IMR-90 (cell line): ENCODE measurements around the gene AIP. TPM values are rescaled to one million over a fixed set of nuclear protein-coding genes. Genes with fewer than 3 reads are reported as not detected.

ENCODE experiments used
- ATAC-seq: fragments of 200-7000 bp; cut with Tn5 transposase; 2 replicates; pipeline ENCODE4 v1.9.1; 2020; ENCODE audit warnings: low read depth, mild to moderate bottlenecking, moderate library complexity
- BruUV-seq: library from RNA; stranded (reverse); fragments of 400-500 nt; replicated peaks from 2 replicates; lab custom pipeline; 2021; lab: Mats Ljungman, UMichigan
- CTCF ChIA-PET: fragments of 300-600 bp; formaldehyde crosslinking; extraction: SDS; loops from one replicate; lab custom pipeline; 2021; ENCODE audit warnings: antibody characterized with exemption; lab: Yijun Ruan, JAX
- POLR2A ChIA-PET: fragments of 300-600 bp; sonication (Branson Sonifier 250); formaldehyde crosslinking; loops from one replicate; lab custom pipeline; 2022; ENCODE audit warnings: antibody characterized with exemption; ENCODE audit not compliant: unreplicated experiment; lab: Charles Lee
- DNase-seq: peaks from one replicate; pipeline ENCODE4 v3.0.0; 2013
- H2AFZ ChIP-seq: replicated peaks from 2 replicates; pipeline ENCODE3; 2013; ENCODE audit warnings: low read length, mild to moderate bottlenecking; ENCODE audit not compliant: poor library complexity
- H2AK5ac ChIP-seq: 2 replicates; pipeline ENCODE4 v1.6.1; 2013; ENCODE audit warnings: low read depth, low read length, inconsistent platforms
- H2AK9ac ChIP-seq: replicated peaks from 2 replicates; pipeline ENCODE3; 2013; ENCODE audit warnings: mild to moderate bottlenecking, low read depth, low read length, moderate library complexity; ENCODE audit not compliant: poor library complexity
- H2BK120ac ChIP-seq: 2 replicates; pipeline ENCODE4 v1.6.1; 2013; ENCODE audit warnings: low read depth, low read length, inconsistent platforms
- H2BK15ac ChIP-seq: 3 replicates; pipeline ENCODE4 v1.6.1; 2013; ENCODE audit warnings: low read depth, low read length, inconsistent platforms
- H2BK20ac ChIP-seq: 2 replicates; pipeline ENCODE4 v1.6.1; 2013; ENCODE audit warnings: low read depth, mild to moderate bottlenecking, inconsistent platforms, low read length, moderate library complexity
- H2BK5ac ChIP-seq: 2 replicates; pipeline ENCODE4 v1.6.1; 2013; ENCODE audit warnings: mild to moderate bottlenecking, low read depth, low read length, inconsistent platforms; ENCODE audit not compliant: poor library complexity, severe bottlenecking
- H3K14ac ChIP-seq: replicated peaks from 2 replicates; pipeline ENCODE4 v1.6.1; 2013; ENCODE audit warnings: low read depth, low read length, inconsistent platforms
- H3K18ac ChIP-seq: 2 replicates; pipeline ENCODE4 v1.6.1; 2013; ENCODE audit warnings: low read depth, low read length, control low read depth
- H3K23ac ChIP-seq: 2 replicates; pipeline ENCODE4 v1.6.1; 2013; ENCODE audit warnings: low read depth, low read length, inconsistent platforms
- H3K27ac ChIP-seq: 2 replicates; pipeline ENCODE4 v1.5.1; 2013; ENCODE audit warnings: mild to moderate bottlenecking, control low read depth, low read length; ENCODE audit not compliant: insufficient read depth
- H3K27me3 ChIP-seq: 2 replicates; pipeline ENCODE4 v1.6.1; 2013; ENCODE audit warnings: low read length; ENCODE audit not compliant: control insufficient read depth, insufficient read depth
- H3K36me3 ChIP-seq: 2 replicates; pipeline ENCODE4 v1.6.1; 2013; ENCODE audit warnings: low read length, mixed read lengths; ENCODE audit not compliant: control insufficient read depth, insufficient read depth
- H3K4ac ChIP-seq: 2 replicates; pipeline ENCODE4 v1.6.1; 2013; ENCODE audit warnings: low read depth, low read length, inconsistent platforms
- H3K4me1 ChIP-seq: 2 replicates; pipeline ENCODE4 v1.6.1; 2013; ENCODE audit warnings: low read length, mixed read lengths; ENCODE audit not compliant: control insufficient read depth, insufficient read depth
- H3K4me2 ChIP-seq: 2 replicates; pipeline ENCODE4 v1.6.1; 2013; ENCODE audit warnings: low read depth, mild to moderate bottlenecking, control low read depth, low read length, moderate library complexity
- H3K4me3 ChIP-seq: 2 replicates; pipeline ENCODE4 v1.5.1; 2013; ENCODE audit warnings: low read depth, mild to moderate bottlenecking, control low read depth, low read length, moderate library complexity; ENCODE audit not compliant: insufficient read depth
- H3K56ac ChIP-seq: 2 replicates; pipeline ENCODE4 v1.6.1; 2013; ENCODE audit warnings: low read length, inconsistent platforms; ENCODE audit not compliant: insufficient read depth; ENCODE audit errors: extremely low read depth
- H3K79me1 ChIP-seq, 2 experiments: 2 replicates each; pipeline ENCODE4 v1.6.1; 2013; ENCODE audit warnings: low read length in 2 of 2, inconsistent platforms in 1 of 2, low read depth in 1 of 2
- H3K9ac ChIP-seq: 2 replicates; pipeline ENCODE4 v1.6.1; 2013; ENCODE audit warnings: low read depth, low read length, control low read depth
- H3K9me1 ChIP-seq: 2 replicates; pipeline ENCODE4 v1.6.1; 2013; ENCODE audit warnings: low read length, inconsistent platforms; ENCODE audit not compliant: insufficient read depth
- H3K9me3 ChIP-seq: 2 replicates; pipeline ENCODE4 v1.6.1; 2013; ENCODE audit warnings: low read length; ENCODE audit not compliant: control insufficient read depth, insufficient read depth
- H4K20me1 ChIP-seq: 2 replicates; pipeline ENCODE4 v1.6.1; 2013; ENCODE audit warnings: low read length, inconsistent platforms; ENCODE audit not compliant: insufficient read depth
- H4K5ac ChIP-seq: 2 replicates; pipeline ENCODE4 v1.6.1; 2013; ENCODE audit warnings: mild to moderate bottlenecking, low read depth, low read length, control low read depth
- H4K8ac ChIP-seq, 2 experiments: 2 replicates each; pipeline ENCODE4 v1.6.1; 2013; ENCODE audit warnings: low read depth in 2 of 2, low read length in 2 of 2, control low read depth in 1 of 2, inconsistent platforms in 1 of 2
- H4K91ac ChIP-seq: 2 replicates; pipeline ENCODE4 v1.6.1; 2013; ENCODE audit warnings: low read depth, low read length, inconsistent platforms; ENCODE audit not compliant: insufficient read depth
- CEBPB ChIP-seq: IDR thresholded peaks from 2 replicates; pipeline ENCODE4 v1.6.1; 2012; ENCODE audit warnings: low read depth, low read length, improper control_type of control experiment
- CHD1 ChIP-seq: IDR thresholded peaks from 2 replicates; pipeline ENCODE4 v1.6.1; 2012; ENCODE audit warnings: low read depth, low read length, improper control_type of control experiment
- CTCF ChIP-seq: conservative IDR thresholded peaks from 2 replicates; pipeline ENCODE4 v1.5.1; 2012; ENCODE audit warnings: mild to moderate bottlenecking, low read depth, low read length, improper control_type of control experiment
- FOS ChIP-seq: fragments of 150-350 bp; IDR thresholded peaks from 2 replicates; pipeline ENCODE4 v1.6.1; 2016; ENCODE audit warnings: low read depth, low read length
- MXI1 ChIP-seq: IDR thresholded peaks from 2 replicates; pipeline ENCODE4 v1.6.1; 2012; ENCODE audit warnings: low read depth, mild to moderate bottlenecking, low read length, moderate library complexity, borderline replicate concordance
- POLR2A ChIP-seq: IDR thresholded peaks from 2 replicates; pipeline ENCODE4 v1.6.1; 2012; ENCODE audit warnings: mild to moderate bottlenecking, low read depth, low read length
- RCOR1 ChIP-seq: IDR thresholded peaks from 2 replicates; pipeline ENCODE4 v1.6.1; 2012; ENCODE audit warnings: mild to moderate bottlenecking, low read length, improper control_type of control experiment; ENCODE audit not compliant: insufficient replicate concordance
- RFX5 ChIP-seq: IDR thresholded peaks from 2 replicates; pipeline ENCODE4 v1.8.0; 2012; ENCODE audit warnings: low read depth, mild to moderate bottlenecking, low read length, moderate library complexity
- WGBS, 2 experiments: methylation state at CpG; one replicate each; pipeline versions ENCODE4 v1.1.5 to v1.1.7; 2013; ENCODE audit warnings: missing lambda C conversion rate in 2 of 2; ENCODE audit not compliant: insufficient read length in 1 of 2; ENCODE audit errors: extremely low coverage in 2 of 2; 5-methylcytosine and 5-hydroxymethylcytosine counted together
- dilution Hi-C: fragments of 300-500 bp; cut with HindIII; formaldehyde crosslinking; loops from one replicate; pipeline ENCODE4 v1.14.3; 2018; ENCODE audit warnings: low sequenced_read_pairs; ENCODE audit not compliant: unreplicated experiment
- in situ Hi-C: fragments of 300-500 bp; cut with MboI; formaldehyde crosslinking; loops from 3 replicates; pipeline ENCODE4 v1.14.3; 2019; ENCODE audit warnings: low sequenced_read_pairs, inconsistent platforms, mixed read lengths
- intact Hi-C: fragments of 100-400 bp; cut with micrococcal nuclease; formaldehyde crosslinking; loops from 2 replicates; pipeline ENCODE4 v1.10.0; 2022
- polyA plus RNA-seq, 3 experiments: library from polyadenylated mRNA; depleted of rRNA; stranded (reverse); fragments of >200 nt; gene quantifications; 2 replicates each; pipeline ENCODE4 v1.2.3, GENCODE V29; 2012; ENCODE audit warnings: low replicate concordance in 1 of 3
- total RNA-seq: library from RNA; depleted of rRNA; stranded (reverse); fragments of >200 nt; gene quantifications from 2 replicates; pipeline ENCODE4 v1.2.3, GENCODE V29; 2012
- TF ChIP-seq, protein P1 (sequence below): fragments of 150-350 bp; IDR thresholded peaks from 2 replicates; pipeline ENCODE4 v1.6.1; 2017; ENCODE audit warnings: mild to moderate bottlenecking, antibody characterized with exemption, low read length, low read depth
- TF ChIP-seq, protein P2 (sequence below): fragments of 150-350 bp; IDR thresholded peaks from 2 replicates; pipeline ENCODE4 v1.6.1; 2016; ENCODE audit warnings: low read depth, mild to moderate bottlenecking, low read length, moderate library complexity, borderline replicate concordance

Gene AIP
- total and polyA plus RNA-seq, 2 of the 4 experiments (the other 2 are of a cell fraction) = 95.5 to 122 TPM

- H3K4ac ChIP-seq = no peak overlapping the region
- no peak overlapping the region for H3K56ac ChIP-seq
- no peak overlapping the region for H2BK20ac ChIP-seq
- no peak overlapping the region for H2AK9ac ChIP-seq
- no peak overlapping the region for H4K91ac ChIP-seq
- no peak overlapping the region for H3K23ac ChIP-seq
- H3K27me3 ChIP-seq = no peaks in the 10 kb centered on the region
- H3K4me1 ChIP-seq = peaks cover 3% of the 10 kb centered on the region; the same call in 1 of the 2 replicates
- no peak overlapping the region for H3K18ac ChIP-seq
- no peak overlapping the region for H4K5ac ChIP-seq
- no peak overlapping the region for H3K27ac ChIP-seq
- peaks cover 8% of the 10 kb centered on the region for H4K20me1 ChIP-seq
- H3K36me3 ChIP-seq = peaks cover 44% of the 10 kb centered on the region; the same call in 1 of the 2 replicates
- ATAC-seq (no peak), DNase-seq (no peak)
- dilution Hi-C loops (no loop called here), in situ Hi-C loops (no loop called here), intact Hi-C loops (no loop called here)
- H3K14ac ChIP-seq = no peak overlapping the region
- H3K4me2 ChIP-seq = no peak overlapping the region
- no TSS peak for BruUV-seq
- H2BK15ac ChIP-seq = no peak overlapping the region
- no peak overlapping the region for H2AFZ ChIP-seq
- ChIA-PET CTCF (no interaction called here), POLR2A (no interaction called here)
- WGBS, 2 experiments = 90% methylated on average over 12 of the region's 17 CpGs; no CpG with 5 or more reads in 1 of the 2 experiments
- H2BK120ac ChIP-seq = no peak overlapping the region
- H3K9me3 ChIP-seq = no peaks in the 10 kb centered on the region
- H4K8ac ChIP-seq = no peak overlapping the region
- peaks cover 8 to 26% of the 10 kb centered on the region in 2 experiments for H3K79me1 ChIP-seq
- no peak overlapping the region for H2BK5ac ChIP-seq
- H3K9ac ChIP-seq = no peak overlapping the region
- H3K4me3 ChIP-seq = no peak overlapping the region
- TF ChIP-seq CEBPB (no peak), CTCF (no peak), RCOR1 (no peak), RFX5 (no peak), MXI1 (no peak), POLR2A (no peak), FOS (no peak), CHD1 (no peak)
- TF ChIP-seq, protein P1, sequence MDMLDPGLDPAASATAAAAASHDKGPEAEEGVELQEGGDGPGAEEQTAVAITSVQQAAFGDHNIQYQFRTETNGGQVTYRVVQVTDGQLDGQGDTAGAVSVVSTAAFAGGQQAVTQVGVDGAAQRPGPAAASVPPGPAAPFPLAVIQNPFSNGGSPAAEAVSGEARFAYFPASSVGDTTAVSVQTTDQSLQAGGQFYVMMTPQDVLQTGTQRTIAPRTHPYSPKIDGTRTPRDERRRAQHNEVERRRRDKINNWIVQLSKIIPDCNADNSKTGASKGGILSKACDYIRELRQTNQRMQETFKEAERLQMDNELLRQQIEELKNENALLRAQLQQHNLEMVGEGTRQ = no peak
- TF ChIP-seq, protein P2, sequence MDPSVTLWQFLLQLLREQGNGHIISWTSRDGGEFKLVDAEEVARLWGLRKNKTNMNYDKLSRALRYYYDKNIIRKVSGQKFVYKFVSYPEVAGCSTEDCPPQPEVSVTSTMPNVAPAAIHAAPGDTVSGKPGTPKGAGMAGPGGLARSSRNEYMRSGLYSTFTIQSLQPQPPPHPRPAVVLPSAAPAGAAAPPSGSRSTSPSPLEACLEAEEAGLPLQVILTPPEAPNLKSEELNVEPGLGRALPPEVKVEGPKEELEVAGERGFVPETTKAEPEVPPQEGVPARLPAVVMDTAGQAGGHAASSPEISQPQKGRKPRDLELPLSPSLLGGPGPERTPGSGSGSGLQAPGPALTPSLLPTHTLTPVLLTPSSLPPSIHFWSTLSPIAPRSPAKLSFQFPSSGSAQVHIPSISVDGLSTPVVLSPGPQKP = no peak
- no peak overlapping the region for H2AK5ac ChIP-seq
- H3K9me1 ChIP-seq = peaks cover 8% of the 10 kb centered on the region; the same call in 1 of the 2 replicates
Measured at GRCh38 chr11:67440229-67441097, 42.4 kb upstream of the AIP start.
